SU-DHL-6 (cell line): ENCODE data around the gene TANGO2.

Experiments used
- EZH2phosphoT487 ChIP-seq: fragments of 200-600 bp; sonication (generic), shearing (Covaris generic); conservative IDR thresholded peaks from 2 replicates; pipeline ENCODE4 v1.6.1; 2018; ENCODE audit warnings: mild to moderate bottlenecking, antibody characterized with exemption, low read length, moderate library complexity, mixed read lengths
- TF ChIP-seq, protein P1 (sequence below): fragments of 200-600 bp; sonication (generic); IDR thresholded peaks from one replicate; pipeline ENCODE4 v1.5.1; 2017; ENCODE audit warnings: antibody characterized with exemption, mild to moderate bottlenecking, low read length, moderate library complexity; ENCODE audit not compliant: insufficient read depth, poor library complexity, severe bottlenecking

DNA sequence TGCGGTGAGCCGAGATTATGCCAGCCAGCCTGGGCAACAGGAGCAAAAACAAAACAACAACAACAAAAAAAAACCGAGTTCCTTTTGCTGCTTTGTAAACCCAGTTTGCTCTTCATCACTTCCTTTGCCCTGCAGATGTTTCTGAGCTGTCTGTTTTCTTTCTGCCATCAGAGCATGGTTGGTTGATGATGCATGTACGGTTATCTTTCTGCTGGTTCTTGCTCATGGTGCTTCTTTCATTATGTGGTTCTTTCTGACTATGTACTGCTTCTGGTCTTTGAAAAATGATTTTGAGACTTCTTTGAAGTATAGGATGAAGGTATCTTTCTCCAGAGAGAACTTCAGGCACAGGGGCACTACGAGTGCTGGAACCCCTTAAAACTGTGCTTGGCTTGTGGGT, 13.2 kb downstream of the TANGO2 start:
- TF ChIP-seq, protein P1, sequence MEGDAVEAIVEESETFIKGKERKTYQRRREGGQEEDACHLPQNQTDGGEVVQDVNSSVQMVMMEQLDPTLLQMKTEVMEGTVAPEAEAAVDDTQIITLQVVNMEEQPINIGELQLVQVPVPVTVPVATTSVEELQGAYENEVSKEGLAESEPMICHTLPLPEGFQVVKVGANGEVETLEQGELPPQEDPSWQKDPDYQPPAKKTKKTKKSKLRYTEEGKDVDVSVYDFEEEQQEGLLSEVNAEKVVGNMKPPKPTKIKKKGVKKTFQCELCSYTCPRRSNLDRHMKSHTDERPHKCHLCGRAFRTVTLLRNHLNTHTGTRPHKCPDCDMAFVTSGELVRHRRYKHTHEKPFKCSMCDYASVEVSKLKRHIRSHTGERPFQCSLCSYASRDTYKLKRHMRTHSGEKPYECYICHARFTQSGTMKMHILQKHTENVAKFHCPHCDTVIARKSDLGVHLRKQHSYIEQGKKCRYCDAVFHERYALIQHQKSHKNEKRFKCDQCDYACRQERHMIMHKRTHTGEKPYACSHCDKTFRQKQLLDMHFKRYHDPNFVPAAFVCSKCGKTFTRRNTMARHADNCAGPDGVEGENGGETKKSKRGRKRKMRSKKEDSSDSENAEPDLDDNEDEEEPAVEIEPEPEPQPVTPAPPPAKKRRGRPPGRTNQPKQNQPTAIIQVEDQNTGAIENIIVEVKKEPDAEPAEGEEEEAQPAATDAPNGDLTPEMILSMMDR = no peak
- TF ChIP-seq EZH2phosphoT487 = no peak
